GM19099 (cell line): ENCODE measurements around the gene MED12.

Experiments used
- POLR2A ChIP-seq: IDR thresholded peaks from 3 replicates; pipeline ENCODE4 v1.6.1; 2011; ENCODE audit warnings: low read depth; ENCODE audit not compliant: insufficient read length; ENCODE audit errors: extremely low read depth

MED12 gene

GRCh38 chrX:71118032-71118984, at the start of gene MED12:
Gene MED12 (plus strand): TSS chrX:71118596. CDS start chrX:71118755, 159 bp downstream.
- peak; percentile 67 for TF ChIP-seq POLR2A

DNA sequence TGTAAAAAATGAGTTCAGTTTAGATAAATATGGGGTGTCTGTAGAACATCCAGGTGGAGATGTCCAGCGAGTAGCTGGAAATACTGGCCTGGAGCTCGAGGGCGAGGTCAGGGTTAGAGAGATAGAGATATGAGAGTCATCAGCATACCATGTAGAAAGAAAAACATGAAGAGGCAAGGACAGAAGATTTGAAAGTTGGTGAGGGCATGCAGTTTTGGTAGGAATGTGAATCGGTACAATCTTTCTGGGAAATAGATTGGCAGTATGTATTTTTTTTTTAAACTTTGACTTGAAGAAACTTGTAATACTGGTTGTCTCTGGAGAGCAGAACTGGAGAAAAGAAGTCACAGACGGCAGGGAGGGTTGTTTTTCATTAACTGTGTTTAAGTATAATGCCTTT, 47.9 kb upstream of the MED12 start:
- TF ChIP-seq POLR2A: no peak

- TF ChIP-seq POLR2A: no peak
Measured at GRCh38 chrX:71081330-71082123, 36.9 kb upstream of the MED12 start.

- TF ChIP-seq POLR2A: no peak
Measured at GRCh38 chrX:71082124-71082647, 36.2 kb upstream of the MED12 start.

DNA sequence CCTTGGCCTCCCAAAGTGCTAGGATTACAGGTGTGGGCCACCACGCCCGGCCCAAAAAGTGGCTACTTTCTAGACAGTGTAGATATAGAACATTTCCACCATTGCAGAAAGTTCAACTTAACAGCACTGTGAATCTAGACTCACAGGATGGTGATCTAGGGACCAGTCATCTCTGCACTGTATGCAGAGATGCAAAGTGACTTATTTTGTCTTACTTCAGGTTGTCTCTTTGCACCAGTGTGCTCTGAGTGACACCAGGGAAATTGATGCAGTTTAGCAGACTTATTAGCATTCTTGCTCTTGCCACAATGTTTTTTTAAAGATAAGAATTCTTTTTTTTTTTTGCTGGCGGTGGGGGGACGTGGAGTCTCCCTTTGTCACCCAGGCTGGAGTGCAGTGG, 35.6 kb upstream of the MED12 start:
- no peak for TF ChIP-seq POLR2A

DNA sequence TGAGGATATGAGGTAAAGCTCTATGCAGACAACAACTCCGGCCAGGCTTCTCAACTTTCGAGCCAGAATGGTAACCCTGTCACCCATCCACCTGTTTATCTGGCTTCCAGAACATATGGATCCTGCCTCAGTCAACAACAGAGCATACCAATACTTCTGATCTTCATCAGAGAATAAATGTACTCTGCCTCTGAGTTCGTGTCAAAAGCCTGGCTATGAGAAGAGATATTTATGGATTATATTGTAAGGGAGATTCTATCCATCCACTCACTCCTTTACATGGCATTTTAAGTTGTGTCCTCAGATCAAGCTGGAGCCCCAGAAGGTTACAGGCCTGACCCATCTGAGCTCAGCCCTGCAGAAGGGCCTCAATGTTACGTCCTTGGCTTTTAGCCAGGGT, 32.5 kb upstream of the MED12 start:
- TF ChIP-seq POLR2A: no peak

DNA sequence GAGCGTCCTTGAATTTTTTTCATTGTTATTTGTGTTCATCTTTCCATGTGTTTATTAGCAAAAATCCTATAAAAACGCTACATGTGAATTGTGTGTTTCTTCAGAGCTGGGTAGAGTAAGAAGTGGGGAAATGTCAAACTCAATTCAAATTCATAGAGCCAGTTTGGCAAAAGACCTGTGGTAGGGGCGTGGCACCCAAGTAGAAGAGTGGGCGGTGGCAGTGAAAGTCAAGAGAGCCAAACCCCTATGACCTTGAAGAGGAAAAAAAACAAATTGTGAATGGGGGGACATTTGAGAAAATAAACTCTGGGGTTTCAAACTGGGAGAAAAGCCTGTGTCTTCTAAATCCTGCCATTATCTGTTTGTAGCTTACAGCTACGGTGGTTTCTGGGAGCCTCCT, 27.1 kb upstream of the MED12 start:
- TF ChIP-seq POLR2A: no peak

GRCh38 chrX:71095033-71095432, 23.4 kb upstream of the MED12 start:
- no peak for TF ChIP-seq POLR2A

- TF ChIP-seq POLR2A: peak; percentile 48
Measured at GRCh38 chrX:71095555-71095980, 22.8 kb upstream of the MED12 start, which contains the start of gene FOXO4. Gene FOXO4 (plus strand): TSS chrX:71095851. CDS start chrX:71096529, 678 bp downstream.

GRCh38 chrX:71095981-71096759, 22.2 kb upstream of the MED12 start:
- TF ChIP-seq POLR2A: no peak

DNA sequence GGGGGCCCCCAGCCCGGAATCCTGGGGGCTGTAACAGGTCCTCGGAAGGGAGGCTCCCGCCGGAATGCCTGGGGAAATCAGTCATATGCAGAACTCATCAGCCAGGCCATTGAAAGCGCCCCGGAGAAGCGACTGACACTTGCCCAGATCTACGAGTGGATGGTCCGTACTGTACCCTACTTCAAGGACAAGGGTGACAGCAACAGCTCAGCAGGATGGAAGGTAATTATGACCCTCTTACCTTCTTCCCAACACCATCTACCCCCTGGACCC, 21.7 kb upstream of the MED12 start:
- TF ChIP-seq POLR2A: no peak

DNA sequence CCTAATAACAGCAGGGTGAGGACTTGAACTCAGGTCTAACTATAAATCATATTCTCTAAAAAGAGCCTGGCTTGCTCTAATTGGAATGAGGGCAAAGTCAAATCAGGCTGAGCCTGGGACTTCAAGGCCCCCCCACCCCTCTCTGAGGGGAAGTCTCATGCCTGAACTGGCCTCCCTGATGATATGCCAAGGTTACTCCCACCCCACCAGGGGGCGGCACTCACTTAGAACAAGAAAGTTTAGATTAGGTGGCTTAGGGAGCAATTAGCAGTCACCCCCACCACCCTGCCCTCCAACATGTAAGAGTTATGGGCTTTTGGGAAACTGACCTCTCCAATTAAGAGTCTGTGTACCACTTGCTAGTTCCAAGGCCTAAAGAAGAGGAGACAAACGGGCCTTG, 20.1 kb upstream of the MED12 start:
- TF ChIP-seq POLR2A: no peak

- TF ChIP-seq POLR2A: no peak
Measured at GRCh38 chrX:71098951-71099506, 19.4 kb upstream of the MED12 start.

- no peak for TF ChIP-seq POLR2A
Measured at GRCh38 chrX:71099736-71100135, 18.7 kb upstream of the MED12 start.
